Gastrocnemius medialis (tissue), 4 donors: Measurements from ENCODE around the gene KCNJ9. TPM values are rescaled to one million over a fixed set of nuclear protein-coding genes. Genes with fewer than 3 reads are reported as not detected.

Experiments used
- ATAC-seq, 2 donors: fragments of 150-250 bp; one replicate each; pipeline ENCODE4 v1.9.1; 2016
- DNase-seq, 2 donors: peaks; one replicate each; pipeline ENCODE4 v3.0.0-alpha.2; 2019
- H3K27ac ChIP-seq, 4 donors: fragments of 200-600 bp; sonication (generic); 1 replicate in 1 of 4; 2 replicates in 3 of 4; pipeline ENCODE4 v1.5.1; 2016 to 2018; ENCODE audit warnings: mild to moderate bottlenecking in 2 of 4, moderate library complexity in 1 of 4
- H3K27me3 ChIP-seq, 3 donors: fragments of 200-600 bp; sonication (generic) in 2 of 3; 1 replicate in 1 of 3; 2 replicates in 2 of 3; pipeline versions ENCODE4 v1.5.1 to v1.6.0; 2016 to 2019; ENCODE audit warnings: mild to moderate bottlenecking in 1 of 3, moderate library complexity in 1 of 3
- H3K36me3 ChIP-seq, 2 donors: fragments of 200-600 bp; sonication (generic) in 1 of 2; one replicate each; pipeline ENCODE4 v1.5.1; 2017 to 2018
- H3K4me1 ChIP-seq, 2 donors: fragments of 200-600 bp; sonication (generic) in 1 of 2; one replicate each; pipeline ENCODE4 v1.5.1; 2016 to 2017; ENCODE audit warnings: mild to moderate bottlenecking in 2 of 2
- H3K4me3 ChIP-seq, 4 donors: fragments of 200-600 bp; sonication (generic) in 3 of 4; 1 replicate in 1 of 4; 2 replicates in 3 of 4; pipeline ENCODE4 v1.5.1; 2016 to 2019; ENCODE audit warnings: mild to moderate bottlenecking in 2 of 4
- H3K9me3 ChIP-seq, 3 donors: fragments of 200-600 bp; sonication (generic) in 2 of 3; 1 replicate in 1 of 3; 2 replicates in 2 of 3; pipeline ENCODE4 v1.5.1; 2016 to 2019
- POLR2A ChIP-seq, 2 donors: fragments of 450-650 bp; IDR thresholded peaks; one replicate each; pipeline ENCODE4 v1.6.1; 2017; ENCODE audit warnings: antibody characterized with exemption in 2 of 2, mild to moderate bottlenecking in 2 of 2, moderate library complexity in 2 of 2
- in situ Hi-C, 4 donors: fragments of 200-750 bp; cut with MboI; loops; one replicate each; pipeline versions ENCODE4 v1.15.0 to v1.8.0; 2017; ENCODE audit warnings: low sequenced_read_pairs in 4 of 4
- intact Hi-C: fragments of 100-400 bp; cut with DNase I; formaldehyde crosslinking; loops from one replicate; pipeline ENCODE4 v1.15.1; 2023; ENCODE audit warnings: low total_unique reads
- total RNA-seq, 4 donors: library from RNA; depleted of rRNA; stranded (reverse); fragments of >200 nt; gene quantifications; one replicate each; pipeline versions ENCODE4 v1.1.0 to v1.2.3, GENCODE V29; 2016
- TF ChIP-seq, protein P1 (sequence below), 5 experiments: fragments of 450-650 bp in 3 of 5; fragments of 200-600 bp in 2 of 5; sonication (generic) in 2 of 5; IDR thresholded peaks in 4 of 5; conservative IDR thresholded peaks in 1 of 5; 1 replicate in 4 of 5; 2 replicates in 1 of 5; pipeline ENCODE4 v1.5.1; 2016 to 2019; ENCODE audit warnings: antibody characterized with exemption in 5 of 5, mild to moderate bottlenecking in 3 of 5, moderate library complexity in 3 of 5

KCNJ9 gene
- not detected for total RNA-seq

DNA sequence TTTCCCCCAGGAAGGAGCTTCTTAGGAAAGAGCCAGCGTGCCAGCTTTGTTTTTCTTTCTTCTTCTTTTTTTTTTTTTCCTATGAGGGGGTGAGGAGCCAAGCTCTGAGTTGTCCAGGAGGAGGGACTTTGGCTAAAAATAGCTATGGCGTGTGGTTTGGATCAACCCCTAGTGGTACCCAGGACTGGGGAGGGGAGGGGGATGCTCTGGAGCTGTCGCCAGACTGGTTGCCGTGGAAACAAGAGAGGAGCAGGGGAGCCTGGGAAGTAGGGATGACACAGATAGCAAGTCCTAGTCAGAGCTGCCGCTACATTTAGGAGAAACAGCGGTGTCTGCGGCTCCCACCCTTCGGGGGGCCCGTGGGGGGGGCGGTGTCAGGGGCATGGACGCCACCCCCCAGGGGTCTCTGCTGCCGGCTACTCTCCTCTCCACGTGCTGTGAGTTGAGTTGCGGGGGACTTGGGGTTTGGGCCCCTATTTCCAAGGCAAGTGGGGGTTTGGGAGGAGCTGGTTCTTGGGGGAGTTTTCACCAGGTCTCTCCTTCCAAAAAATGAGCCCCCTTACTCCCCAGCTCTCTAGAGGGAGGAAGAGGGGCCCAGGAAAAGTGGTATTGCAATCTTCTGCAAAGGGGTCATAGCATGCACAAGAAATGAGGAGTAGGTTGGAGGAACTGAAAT is at the start of gene KCNJ9:
Gene KCNJ9 (plus strand): TSS at position 278 of the 676 bp plus-strand sequence. CDS start 2,493 bp downstream, outside the sequence.
- no peaks in the 10 kb centered on the region for H3K9me3 ChIP-seq
- no peak for TF ChIP-seq POLR2A (IDR thresholded peaks at IDR 0.05)
- TF ChIP-seq, protein P1, sequence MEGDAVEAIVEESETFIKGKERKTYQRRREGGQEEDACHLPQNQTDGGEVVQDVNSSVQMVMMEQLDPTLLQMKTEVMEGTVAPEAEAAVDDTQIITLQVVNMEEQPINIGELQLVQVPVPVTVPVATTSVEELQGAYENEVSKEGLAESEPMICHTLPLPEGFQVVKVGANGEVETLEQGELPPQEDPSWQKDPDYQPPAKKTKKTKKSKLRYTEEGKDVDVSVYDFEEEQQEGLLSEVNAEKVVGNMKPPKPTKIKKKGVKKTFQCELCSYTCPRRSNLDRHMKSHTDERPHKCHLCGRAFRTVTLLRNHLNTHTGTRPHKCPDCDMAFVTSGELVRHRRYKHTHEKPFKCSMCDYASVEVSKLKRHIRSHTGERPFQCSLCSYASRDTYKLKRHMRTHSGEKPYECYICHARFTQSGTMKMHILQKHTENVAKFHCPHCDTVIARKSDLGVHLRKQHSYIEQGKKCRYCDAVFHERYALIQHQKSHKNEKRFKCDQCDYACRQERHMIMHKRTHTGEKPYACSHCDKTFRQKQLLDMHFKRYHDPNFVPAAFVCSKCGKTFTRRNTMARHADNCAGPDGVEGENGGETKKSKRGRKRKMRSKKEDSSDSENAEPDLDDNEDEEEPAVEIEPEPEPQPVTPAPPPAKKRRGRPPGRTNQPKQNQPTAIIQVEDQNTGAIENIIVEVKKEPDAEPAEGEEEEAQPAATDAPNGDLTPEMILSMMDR (IDR thresholded peaks at IDR 0.05 in 4 of 5, conservative IDR thresholded peaks at IDR 0.05 in 1 of 5), result no peak
- in situ Hi-C loops, result loop anchor here in 3 of 4 donors (10.0 to 25.0 kb wide), 3 partner anchors 47 to 281 kb away; partner anchors contain the start of genes NHLH1 (in 2 of the 3), PEX19 (in 1 of the 3) and PIGM (in 1 of the 3)
- DNase-seq (no peak), ATAC-seq (no peak)
- H3K36me3 ChIP-seq, result no peaks in the 10 kb centered on the region
- intact Hi-C loops, result loop anchor here (10.0 kb wide), 1 partner anchor 293 kb away; no protein-coding TSS in a partner anchor
- H3K27me3 ChIP-seq, result peaks cover 0 to 12% (median 3%) of the 10 kb centered on the region in 3 donors
- H3K4me1 ChIP-seq, result peaks cover 0 to 19% of the 10 kb centered on the region in 2 donors
- H3K4me3 ChIP-seq, result no peak within 1 kb of the TSS
- H3K27ac ChIP-seq, result no peak within 1 kb of the TSS

DNA sequence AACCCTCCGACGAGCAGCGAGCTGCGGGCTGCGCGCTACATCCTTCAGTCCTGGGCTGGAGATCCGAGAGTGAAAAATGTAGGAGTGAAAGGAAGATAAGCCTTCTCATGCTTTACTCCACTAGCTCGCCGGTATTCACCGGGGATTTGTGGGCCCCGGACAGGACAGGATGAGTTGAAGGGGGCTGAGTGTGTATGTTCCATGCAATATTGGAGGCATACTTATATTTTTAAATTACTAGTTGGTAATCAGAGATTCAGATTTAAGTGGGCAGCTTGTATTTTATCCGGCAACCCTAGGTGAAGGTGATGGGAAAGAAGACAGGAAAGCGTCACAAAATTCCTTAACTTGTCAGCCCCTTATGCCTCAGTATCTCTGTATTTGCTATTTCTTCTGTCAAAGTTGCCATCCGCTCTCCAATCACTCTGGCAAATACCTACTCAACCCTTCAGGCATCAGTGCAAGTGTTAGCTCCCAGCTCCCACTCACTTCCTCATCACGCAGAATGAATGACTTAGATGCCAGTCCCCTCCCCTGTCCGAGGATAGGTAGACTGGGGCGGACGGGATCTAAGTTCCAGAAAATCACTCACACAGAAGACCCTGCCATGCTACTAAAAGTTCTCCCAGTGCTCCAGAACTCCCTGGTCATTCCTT is 49.0 kb upstream of the KCNJ9 start:
- TF ChIP-seq, protein P1 (IDR thresholded peaks at IDR 0.05 in 4 of 5, conservative IDR thresholded peaks at IDR 0.05 in 1 of 5), result no peak
- TF ChIP-seq POLR2A (IDR thresholded peaks at IDR 0.05), result no peak
- ATAC-seq (peak; percentile 45 to 53), DNase-seq (no peak)
- in situ Hi-C loops, result loop anchor here in 3 of 4 donors (10.0 kb wide), 3 partner anchors 53 to 257 kb away; partner anchors contain the start of genes DUSP23 (in 1 of the 3) and KCNJ9 (in 1 of the 3)
- H3K4me1 ChIP-seq, result peaks cover 18 to 23% of the 10 kb centered on the region in 2 donors
- H3K9me3 ChIP-seq, result no peaks in the 10 kb centered on the region
- no peaks in the 10 kb centered on the region for H3K27me3 ChIP-seq
- intact Hi-C loops, result loop anchor here (1.0 to 10.0 kb wide), 5 partner anchors 14 to 1103 kb away; partner anchors contain the start of genes COPA, DEDD, DUSP23 and NCSTN
- no peaks in the 10 kb centered on the region for H3K36me3 ChIP-seq
- peak overlapping the region; percentile 80 to 94 (median 88) for H3K4me3 ChIP-seq
- H3K27ac ChIP-seq, result peak overlapping the region; percentile 74 to 88 (median 81)

DNA sequence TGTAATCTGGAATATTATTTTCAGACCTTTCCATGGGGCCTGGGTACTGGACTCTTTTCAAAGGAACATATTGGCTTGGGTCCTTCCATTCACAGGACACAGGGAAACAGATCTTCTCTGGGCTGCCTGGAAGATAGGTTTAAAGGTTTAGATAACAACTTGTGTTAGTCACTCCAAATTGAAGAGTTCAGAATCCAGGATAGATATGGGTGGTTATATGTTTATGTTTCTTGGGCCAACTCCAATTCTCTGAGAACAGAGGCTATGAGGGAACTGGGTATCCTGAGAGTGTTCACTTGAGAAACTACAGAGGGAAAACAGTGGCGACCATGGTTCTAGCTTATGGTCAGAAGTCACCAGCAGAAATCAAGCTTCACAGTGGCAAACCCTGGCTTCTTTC is 40.9 kb upstream of the KCNJ9 start:
- H3K27me3 ChIP-seq, result no peaks in the 10 kb centered on the region
- H3K27ac ChIP-seq, result no peak overlapping the region
- H3K4me1 ChIP-seq, result no peaks in the 10 kb centered on the region
- no peak for TF ChIP-seq POLR2A (IDR thresholded peaks at IDR 0.05)
- DNase-seq (no peak), ATAC-seq (no peak)
- intact Hi-C loops, result no loop called here
- H3K4me3 ChIP-seq, result no peak overlapping the region
- H3K9me3 ChIP-seq, result no peaks in the 10 kb centered on the region
- H3K36me3 ChIP-seq, result no peaks in the 10 kb centered on the region
- in situ Hi-C loops, result no loop called here

DNA sequence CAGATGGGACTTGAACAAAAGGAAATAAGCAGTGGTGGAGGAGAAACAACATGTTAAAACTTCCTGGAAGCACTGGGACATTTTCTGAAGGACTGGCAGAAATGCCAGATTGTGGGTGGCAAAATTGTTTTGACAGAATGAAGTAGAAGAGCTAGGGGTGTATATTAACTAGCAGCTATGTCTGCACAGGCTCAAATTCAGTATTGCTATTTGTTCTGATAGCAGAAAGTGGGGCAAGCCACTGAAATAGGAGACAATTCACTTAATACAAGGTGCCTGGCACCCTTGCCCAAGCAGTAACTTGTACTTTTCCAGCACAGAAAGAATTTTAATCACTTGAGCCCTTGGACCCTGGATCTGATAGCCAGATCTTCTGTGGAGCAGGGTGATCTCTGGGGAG is 37.8 kb upstream of the KCNJ9 start:
- Histone ChIP-seq H3K9me3 (no peaks in the 10 kb centered on the region), H3K27me3 (no peaks in the 10 kb centered on the region), H3K36me3 (no peaks in the 10 kb centered on the region), H3K4me1 (peaks cover 0 to 6% of the 10 kb centered on the region in 2 donors), H3K27ac (no peak overlapping the region), H3K4me3 (no peak overlapping the region)
- ATAC-seq (no peak), DNase-seq (no peak)
- intact Hi-C loops (no loop called here), in situ Hi-C loops (no loop called here)
- TF ChIP-seq, protein P1 (IDR thresholded peaks at IDR 0.05 in 4 of 5, conservative IDR thresholded peaks at IDR 0.05 in 1 of 5), result no peak
- TF ChIP-seq POLR2A (IDR thresholded peaks at IDR 0.05), result no peak

DNA sequence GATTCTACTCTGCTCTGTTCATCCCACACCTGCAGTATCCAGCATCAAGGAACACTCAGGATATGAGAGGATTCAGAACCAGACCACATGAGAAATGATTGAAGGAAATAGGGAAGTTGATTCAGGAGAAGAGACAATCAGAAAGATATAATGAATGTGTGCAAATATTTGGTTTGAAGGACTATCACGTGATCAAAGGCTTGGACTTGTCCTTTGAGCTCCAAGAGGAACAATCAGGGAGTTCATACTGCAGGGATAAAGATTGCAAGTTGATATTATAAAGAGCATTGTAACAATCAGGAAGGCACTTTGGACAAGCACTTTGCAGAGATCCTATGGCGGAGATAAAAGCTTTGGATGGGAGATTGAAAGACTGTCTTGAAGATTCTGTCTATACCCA is 35.7 kb upstream of the KCNJ9 start:
- ATAC-seq (no peak), DNase-seq (no peak)
- peaks cover 0 to 6% of the 10 kb centered on the region in 2 donors for H3K4me1 ChIP-seq
- in situ Hi-C loops (no loop called here), intact Hi-C loops (loop anchor here (1.0 to 2.0 kb wide), 2 partner anchors 13 to 33 kb away; no protein-coding TSS in a partner anchor)
- H3K4me3 ChIP-seq, result no peak overlapping the region
- no peaks in the 10 kb centered on the region for H3K36me3 ChIP-seq
- no peaks in the 10 kb centered on the region for H3K27me3 ChIP-seq
- TF ChIP-seq, protein P1 (IDR thresholded peaks at IDR 0.05 in 4 of 5, conservative IDR thresholded peaks at IDR 0.05 in 1 of 5), result no peak
- TF ChIP-seq POLR2A (IDR thresholded peaks at IDR 0.05), result no peak
- H3K9me3 ChIP-seq, result no peaks in the 10 kb centered on the region
- H3K27ac ChIP-seq, result no peak overlapping the region
